ENCODE results near the gene MYOM1.
"Not testable (repeated sequence)": the region's sequence is repeated elsewhere in the genome, so short reads cannot be mapped to it uniquely, and the experiment has no call there.

The MYOM1 gene

GRCh38 chr18:3207565-3207964 lies 12.2 kb downstream of the MYOM1 start:
- H4K20me1 ChIP-seq (ENCODE audit: insufficient read depth, low read length), result no peaks in the 10 kb centered on the region
- H3K9me3 ChIP-seq (replicated peaks; ENCODE audit: insufficient read depth, low read length), result no peaks in the 10 kb centered on the region
- peaks cover 8% of the 10 kb centered on the region for H3K4me1 ChIP-seq (ENCODE audit: low read length)
- no peak for TF ChIP-seq EZH2 (optimal IDR thresholded peaks at IDR 0.05; ENCODE audit: low read depth, low read length)
- no peak for TF ChIP-seq EZH2phosphoT487 (IDR thresholded peaks at IDR 0.05; ENCODE audit: low read length)
- TF ChIP-seq, protein P1, sequence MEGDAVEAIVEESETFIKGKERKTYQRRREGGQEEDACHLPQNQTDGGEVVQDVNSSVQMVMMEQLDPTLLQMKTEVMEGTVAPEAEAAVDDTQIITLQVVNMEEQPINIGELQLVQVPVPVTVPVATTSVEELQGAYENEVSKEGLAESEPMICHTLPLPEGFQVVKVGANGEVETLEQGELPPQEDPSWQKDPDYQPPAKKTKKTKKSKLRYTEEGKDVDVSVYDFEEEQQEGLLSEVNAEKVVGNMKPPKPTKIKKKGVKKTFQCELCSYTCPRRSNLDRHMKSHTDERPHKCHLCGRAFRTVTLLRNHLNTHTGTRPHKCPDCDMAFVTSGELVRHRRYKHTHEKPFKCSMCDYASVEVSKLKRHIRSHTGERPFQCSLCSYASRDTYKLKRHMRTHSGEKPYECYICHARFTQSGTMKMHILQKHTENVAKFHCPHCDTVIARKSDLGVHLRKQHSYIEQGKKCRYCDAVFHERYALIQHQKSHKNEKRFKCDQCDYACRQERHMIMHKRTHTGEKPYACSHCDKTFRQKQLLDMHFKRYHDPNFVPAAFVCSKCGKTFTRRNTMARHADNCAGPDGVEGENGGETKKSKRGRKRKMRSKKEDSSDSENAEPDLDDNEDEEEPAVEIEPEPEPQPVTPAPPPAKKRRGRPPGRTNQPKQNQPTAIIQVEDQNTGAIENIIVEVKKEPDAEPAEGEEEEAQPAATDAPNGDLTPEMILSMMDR (IDR thresholded peaks at IDR 0.05; ENCODE audit: low read length), result no peak
- no peaks in the 10 kb centered on the region for H3K36me3 ChIP-seq (replicated peaks; ENCODE audit: insufficient read depth, low read length)
- H3K27me3 ChIP-seq (replicated peaks; ENCODE audit: insufficient read depth, low read length), result no peaks in the 10 kb centered on the region
- no peak overlapping the region for H3K27ac ChIP-seq (ENCODE audit: low read length)
- H2AFZ ChIP-seq (ENCODE audit: low read length), result no peak overlapping the region
- no peak for DNase-seq
- H3K79me2 ChIP-seq (ENCODE audit: low read length), result no peaks in the 10 kb centered on the region
- H3F3A ChIP-seq (ENCODE audit: insufficient read depth, low read length), result no peaks in the 10 kb centered on the region
- H3K9me2 ChIP-seq (replicated peaks; ENCODE audit: insufficient read depth, low read length), result no peaks in the 10 kb centered on the region
- H3K4me2 ChIP-seq (ENCODE audit: low read depth, low read length), result no peak overlapping the region
- no peak overlapping the region for H3K9ac ChIP-seq (ENCODE audit: low read length)
- H3K4me3 ChIP-seq (ENCODE audit: low read length), result no peak overlapping the region

DNA sequence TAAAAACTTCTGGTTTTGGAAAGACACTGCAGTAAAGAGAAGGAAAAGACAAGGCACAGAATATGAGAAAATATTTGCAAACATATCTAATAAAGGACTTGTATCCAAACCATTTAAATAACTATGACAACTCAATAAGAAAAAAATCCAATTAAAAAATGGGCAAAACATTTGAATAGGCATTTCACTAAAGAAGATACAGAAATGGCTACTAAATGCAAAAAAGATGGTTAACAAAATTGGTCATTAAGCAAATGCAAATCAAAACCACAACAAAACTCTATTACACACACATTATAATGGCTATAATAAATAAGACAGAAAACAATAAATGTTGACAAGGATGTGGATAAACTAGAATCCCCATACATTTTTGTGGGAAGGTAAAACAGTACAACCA lies 14.5 kb downstream of the MYOM1 start:
- Histone ChIP-seq H3K9me2 (replicated peaks; ENCODE audit: insufficient read depth, low read length) (no peaks in the 10 kb centered on the region), H3K79me2 (ENCODE audit: low read length) (no peaks in the 10 kb centered on the region), H4K20me1 (ENCODE audit: insufficient read depth, low read length) (no peaks in the 10 kb centered on the region), H2AFZ (ENCODE audit: low read length) (no peak overlapping the region), H3K27me3 (replicated peaks; ENCODE audit: insufficient read depth, low read length) (no peaks in the 10 kb centered on the region), H3K9ac (ENCODE audit: low read length) (no peak overlapping the region), H3K9me3 (replicated peaks; ENCODE audit: insufficient read depth, low read length) (no peaks in the 10 kb centered on the region), H3K27ac (ENCODE audit: low read length) (no peak overlapping the region), H3K4me3 (ENCODE audit: low read length) (no peak overlapping the region), H3F3A (ENCODE audit: insufficient read depth, low read length) (no peaks in the 10 kb centered on the region), H3K4me1 (ENCODE audit: low read length) (no peaks in the 10 kb centered on the region), H3K36me3 (replicated peaks; ENCODE audit: insufficient read depth, low read length) (no peaks in the 10 kb centered on the region), H3K4me2 (ENCODE audit: low read depth, low read length) (no peak overlapping the region)
- TF ChIP-seq, protein P1 (IDR thresholded peaks at IDR 0.05; ENCODE audit: low read length), result no peak
- no peak for TF ChIP-seq EZH2 (optimal IDR thresholded peaks at IDR 0.05; ENCODE audit: low read depth, low read length)
- TF ChIP-seq EZH2phosphoT487 (IDR thresholded peaks at IDR 0.05; ENCODE audit: low read length), result no peak
- no peak for DNase-seq

GRCh38 chr18:3199942-3200645 lies 19.7 kb downstream of the MYOM1 start:
- H3F3A ChIP-seq (ENCODE audit: insufficient read depth, low read length), result no peaks in the 10 kb centered on the region

DNA sequence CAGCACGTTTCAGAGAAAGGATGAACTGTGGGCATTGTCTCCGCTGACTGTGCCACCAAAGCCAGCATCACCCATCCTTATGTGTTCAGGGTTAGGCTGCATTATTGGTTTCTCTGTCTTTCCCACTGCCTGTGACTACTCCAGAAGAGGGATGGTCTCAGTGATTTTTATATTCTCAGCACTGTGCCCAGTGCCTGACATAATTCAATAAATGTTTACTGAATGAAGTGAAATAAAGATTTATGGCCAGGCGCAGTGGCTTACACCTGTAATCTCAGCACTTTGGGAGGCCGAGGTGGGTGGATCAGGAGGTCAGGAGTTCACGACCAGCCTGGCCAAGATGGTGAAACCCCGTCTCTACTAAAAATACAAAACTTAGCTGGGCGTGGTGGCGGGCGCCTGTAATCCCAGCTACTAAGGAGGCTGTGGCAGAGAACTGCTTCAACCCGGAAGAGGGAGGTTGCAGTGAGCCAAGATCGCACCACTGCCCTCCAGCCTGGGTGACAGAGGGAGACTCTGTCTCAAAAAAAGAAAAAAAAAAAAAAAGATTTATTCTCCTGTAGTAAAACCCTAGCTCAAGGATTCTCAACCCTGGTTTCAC lies 21.4 kb downstream of the MYOM1 start:
- not testable (repeated sequence) for H2AFZ ChIP-seq (ENCODE audit: low read length); H3K4me2 ChIP-seq (ENCODE audit: low read depth, low read length); H4K20me1 ChIP-seq (ENCODE audit: insufficient read depth, low read length); H3K27ac ChIP-seq (ENCODE audit: low read length); H3K9me2 ChIP-seq (replicated peaks; ENCODE audit: insufficient read depth, low read length); H3K4me1 ChIP-seq (ENCODE audit: low read length); H3K27me3 ChIP-seq (replicated peaks; ENCODE audit: insufficient read depth, low read length); H3K36me3 ChIP-seq (replicated peaks; ENCODE audit: insufficient read depth, low read length); H3K9me3 ChIP-seq (replicated peaks; ENCODE audit: insufficient read depth, low read length); H3K4me3 ChIP-seq (ENCODE audit: low read length); H3K79me2 ChIP-seq (ENCODE audit: low read length); DNase-seq; H3F3A ChIP-seq (ENCODE audit: insufficient read depth, low read length); H3K9ac ChIP-seq (ENCODE audit: low read length)

More at GRCh38 chr18:3199942-3200645, 19.7 kb downstream of the MYOM1 start:
- Histone ChIP-seq H3K9ac (ENCODE audit: low read length) (no peak overlapping the region), H3K4me3 (ENCODE audit: low read length) (no peak overlapping the region), H3K4me2 (ENCODE audit: low read depth, low read length) (no peak overlapping the region), H2AFZ (ENCODE audit: low read length) (no peak overlapping the region), H3K9me3 (replicated peaks; ENCODE audit: insufficient read depth, low read length) (no peaks in the 10 kb centered on the region), H4K20me1 (ENCODE audit: insufficient read depth, low read length) (no peaks in the 10 kb centered on the region), H3K79me2 (ENCODE audit: low read length) (no peaks in the 10 kb centered on the region), H3K27ac (ENCODE audit: low read length) (no peak overlapping the region), H3K36me3 (replicated peaks; ENCODE audit: insufficient read depth, low read length) (no peaks in the 10 kb centered on the region), H3K4me1 (ENCODE audit: low read length) (no peaks in the 10 kb centered on the region), H3K9me2 (replicated peaks; ENCODE audit: insufficient read depth, low read length) (no peaks in the 10 kb centered on the region), H3K27me3 (replicated peaks; ENCODE audit: insufficient read depth, low read length) (no peaks in the 10 kb centered on the region)
- no peak for DNase-seq
- TF ChIP-seq EZH2 (optimal IDR thresholded peaks at IDR 0.05; ENCODE audit: low read depth, low read length) (no peak), EZH2phosphoT487 (IDR thresholded peaks at IDR 0.05; ENCODE audit: low read length) (no peak)
- TF ChIP-seq, protein P1 (IDR thresholded peaks at IDR 0.05; ENCODE audit: low read length), result no peak

Measured in MM.1S (cell line).